GM19463 (cell line): ENCODE measurements around the gene F7.

Experiments used
- ATAC-seq: cut with Tn5 transposase; IDR thresholded peaks from one replicate; pipeline ENCODE4 v1.9.1; 2021; ENCODE audit warnings: mild to moderate bottlenecking, moderate library complexity; ENCODE audit not compliant: unreplicated experiment

Gene F7

GRCh38 chr13:113129921-113130750 lies 24.5 kb downstream of the F7 start:
- ATAC-seq = no peak

DNA sequence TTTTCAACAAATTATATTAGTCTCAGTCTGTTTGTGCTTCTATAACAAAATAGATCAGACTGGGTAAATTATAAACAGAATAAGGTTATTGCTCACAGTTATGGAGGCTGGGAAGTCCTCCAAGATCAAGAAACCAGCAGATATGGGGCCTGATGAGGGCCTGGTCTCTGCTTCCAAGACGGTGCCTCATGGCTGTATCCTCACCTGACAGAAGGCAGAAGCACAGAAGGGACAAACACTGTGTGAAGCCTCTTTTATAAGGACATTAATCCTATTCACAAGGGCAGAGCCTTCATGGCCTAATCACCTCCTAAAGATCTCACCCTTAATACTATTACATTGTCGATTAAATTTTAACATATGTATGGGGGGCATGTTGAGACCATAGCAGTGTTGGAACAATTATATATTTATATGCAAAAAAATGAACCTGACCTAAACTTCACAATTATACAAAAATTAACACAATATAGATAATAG lies 29.7 kb downstream of the F7 start:
- ATAC-seq = no peak

DNA sequence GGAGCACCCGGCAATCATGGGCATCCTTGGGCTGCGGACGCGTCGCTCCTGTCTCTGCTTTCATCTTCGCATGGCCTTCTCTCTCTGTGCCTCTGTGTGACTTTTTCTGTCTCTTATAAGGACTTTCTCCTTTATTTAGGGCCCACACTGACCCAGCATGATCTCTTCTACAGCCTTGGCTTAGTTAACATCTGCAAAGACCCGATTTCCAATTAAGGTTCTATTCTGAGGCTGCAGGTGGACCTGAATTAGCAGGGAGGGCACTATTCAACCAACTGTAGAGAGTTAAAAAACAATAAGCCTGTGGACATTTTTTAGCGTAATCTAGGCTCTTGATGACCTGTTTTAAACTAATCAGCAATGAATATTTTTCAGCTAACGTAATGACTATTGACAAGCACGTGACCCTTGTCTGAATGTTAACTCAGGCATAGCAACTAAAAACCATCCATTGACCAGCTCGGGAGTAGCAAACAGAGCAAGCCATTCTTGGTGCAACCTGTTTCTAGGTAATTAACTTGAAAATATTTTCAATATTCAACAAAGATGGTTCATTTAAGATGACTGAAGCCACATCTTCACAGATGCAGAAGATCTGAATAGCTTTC lies 32.2 kb downstream of the F7 start:
- no peak for ATAC-seq

DNA sequence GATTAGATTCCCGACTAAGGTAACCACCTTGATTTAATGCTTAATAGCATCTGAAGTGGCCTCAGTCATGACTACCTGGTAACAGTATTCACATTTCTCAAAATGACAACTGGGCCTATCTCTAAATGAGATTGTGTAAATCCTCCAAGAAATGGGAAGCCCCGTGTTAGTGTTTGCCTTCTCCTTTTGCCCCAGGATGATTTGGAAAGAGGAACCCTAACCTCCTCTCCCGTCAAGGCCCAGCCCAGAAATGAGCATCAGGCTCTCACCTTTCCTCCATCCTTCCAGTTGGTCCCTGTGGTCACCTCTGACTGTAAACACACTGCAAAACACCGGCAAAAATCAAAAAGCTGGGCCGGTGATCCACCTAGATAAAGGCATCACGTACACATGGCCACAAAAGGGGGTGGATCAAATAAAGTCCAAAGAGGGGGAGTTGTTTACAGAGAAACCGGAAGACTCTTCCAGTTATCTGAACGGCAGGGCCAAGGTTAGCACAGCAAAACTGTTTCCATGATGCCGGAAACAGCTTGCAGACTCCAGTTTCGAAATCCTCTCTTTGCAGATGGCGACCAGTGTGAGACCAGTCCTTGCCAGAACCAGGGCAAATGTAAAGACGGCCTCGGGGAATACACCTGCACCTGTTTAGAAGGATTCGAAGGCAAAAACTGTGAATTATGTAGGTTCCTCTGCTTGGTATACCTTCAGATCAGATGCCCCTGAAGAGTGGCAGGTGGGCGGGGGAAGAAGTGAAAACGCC lies 33.4 kb downstream of the F7 start:
- ATAC-seq = no peak

DNA sequence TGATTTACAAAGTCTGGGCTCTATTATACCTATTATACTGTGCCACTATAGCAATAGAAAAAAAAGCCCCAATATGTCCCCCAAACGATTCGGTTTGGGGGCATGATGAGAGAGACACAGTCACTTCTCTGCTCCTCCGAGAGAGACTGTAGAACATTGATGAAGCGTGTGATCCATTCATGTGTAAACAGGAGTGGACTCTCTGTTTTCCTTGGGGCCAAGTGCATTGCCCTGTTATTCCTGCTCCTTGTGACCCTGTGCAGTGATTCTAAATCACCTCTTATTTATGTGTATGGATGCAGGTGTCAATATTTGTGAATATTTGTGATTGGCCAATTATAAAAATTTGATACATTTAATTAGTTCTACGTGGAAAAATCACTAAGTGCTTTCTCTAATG lies 34.0 kb downstream of the F7 start:
- ATAC-seq = no peak

- no peak for ATAC-seq
These were observed 35.3 kb downstream of the F7 start for GRCh38 chr13:113140677-113141600.

GRCh38 chr13:113141601-113141970 lies 36.0 kb downstream of the F7 start:
- no peak for ATAC-seq

GRCh38 chr13:113142876-113143275 lies 37.3 kb downstream of the F7 start:
- ATAC-seq = no peak

GRCh38 chr13:113143466-113144254 lies 38.1 kb downstream of the F7 start:
- no peak for ATAC-seq

- ATAC-seq = no peak
These were observed 38.7 kb downstream of the F7 start for GRCh38 chr13:113144255-113144629.

GRCh38 chr13:113145496-113145895 lies 39.9 kb downstream of the F7 start:
- no peak for ATAC-seq

- no peak for ATAC-seq
These were observed 40.5 kb downstream of the F7 start for GRCh38 chr13:113145911-113146598.

DNA sequence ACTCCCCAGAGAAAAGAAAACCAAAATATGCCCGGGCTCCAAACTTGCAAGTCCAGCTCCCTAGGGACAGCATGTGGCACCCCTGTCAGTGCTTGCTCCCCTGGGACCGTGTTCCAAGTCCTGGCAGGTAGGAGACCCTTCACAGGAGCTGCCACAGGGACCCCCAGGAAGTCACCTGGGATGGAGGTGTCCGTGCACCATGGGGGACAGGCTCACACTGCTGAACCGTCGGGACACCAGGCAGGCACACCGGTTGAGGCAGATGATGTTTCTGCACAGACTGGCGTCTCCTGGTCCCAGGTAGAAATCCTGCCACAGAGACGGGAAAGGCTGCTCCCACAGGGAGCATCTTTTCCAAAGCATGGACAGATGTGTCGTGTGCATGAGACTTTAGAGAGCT lies 41.2 kb downstream of the F7 start:
- ATAC-seq = no peak

GRCh38 chr13:113147206-113147605 lies 41.6 kb downstream of the F7 start:
- ATAC-seq = no peak

GRCh38 chr13:113148407-113148806 lies 42.8 kb downstream of the F7 start:
- no peak for ATAC-seq

DNA sequence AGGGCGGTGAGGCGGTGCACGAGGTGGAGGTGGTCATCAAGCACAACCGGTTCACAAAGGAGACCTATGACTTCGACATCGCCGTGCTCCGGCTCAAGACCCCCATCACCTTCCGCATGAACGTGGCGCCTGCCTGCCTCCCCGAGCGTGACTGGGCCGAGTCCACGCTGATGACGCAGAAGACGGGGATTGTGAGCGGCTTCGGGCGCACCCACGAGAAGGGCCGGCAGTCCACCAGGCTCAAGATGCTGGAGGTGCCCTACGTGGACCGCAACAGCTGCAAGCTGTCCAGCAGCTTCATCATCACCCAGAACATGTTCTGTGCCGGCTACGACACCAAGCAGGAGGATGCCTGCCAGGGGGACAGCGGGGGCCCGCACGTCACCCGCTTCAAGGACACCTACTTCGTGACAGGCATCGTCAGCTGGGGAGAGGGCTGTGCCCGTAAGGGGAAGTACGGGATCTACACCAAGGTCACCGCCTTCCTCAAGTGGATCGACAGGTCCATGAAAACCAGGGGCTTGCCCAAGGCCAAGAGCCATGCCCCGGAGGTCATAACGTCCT lies 43.4 kb downstream of the F7 start:
- ATAC-seq = no peak

DNA sequence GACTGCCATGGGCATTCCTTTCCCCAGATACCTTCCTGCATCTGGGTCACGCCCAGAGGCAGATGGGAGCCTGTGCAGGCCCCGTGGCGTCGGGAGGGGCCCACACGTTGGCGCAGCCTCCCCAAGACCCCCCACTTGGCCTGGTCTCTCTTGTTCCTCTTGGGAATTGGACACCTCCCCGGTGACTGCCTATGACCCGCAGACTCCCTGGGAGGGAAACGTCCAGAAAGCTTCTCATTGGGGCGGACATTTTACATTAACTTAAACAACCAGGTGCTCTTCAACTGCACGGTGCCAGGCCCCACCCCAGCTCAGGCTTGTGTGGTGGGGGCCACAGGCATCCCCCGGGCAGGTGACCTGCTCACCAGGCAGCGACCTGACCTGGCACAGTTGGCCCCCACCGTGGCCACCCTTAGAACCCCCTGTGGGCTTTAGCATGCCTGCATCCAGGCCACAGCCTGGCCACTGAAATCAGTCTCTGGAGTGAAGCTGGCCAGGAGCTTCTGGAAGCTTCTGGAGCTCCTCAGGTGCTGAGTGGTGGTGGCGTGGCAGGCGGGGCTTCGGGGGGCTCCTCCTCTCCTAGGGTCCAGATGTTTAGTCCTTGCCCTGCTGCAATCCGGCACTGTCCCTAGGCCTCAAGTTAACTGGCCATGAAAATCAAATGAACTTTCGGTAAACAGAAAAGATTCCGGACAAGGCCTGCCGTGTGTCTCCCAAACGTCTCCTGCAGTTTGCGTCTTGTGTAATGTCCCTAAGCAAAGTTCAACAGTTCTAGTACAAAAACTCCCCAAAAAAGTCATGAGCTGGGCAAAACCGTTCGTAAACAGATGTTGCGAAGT lies 44.3 kb downstream of the F7 start:
- ATAC-seq = no peak
